GM12873 (cell line): Measurements from ENCODE around the gene SSTR1.

Experiments used
- TF ChIP-seq, protein P1 (sequence below): IDR thresholded peaks from 2 replicates; pipeline ENCODE4 v1.5.1; 2012; ENCODE audit warnings: low read depth, mild to moderate bottlenecking, moderate library complexity, low read length, control low read depth; ENCODE audit not compliant: insufficient read depth; ENCODE audit errors: missing control alignments

The SSTR1 gene

GRCh38 chr14:38225946-38226345 lies 18.2 kb downstream of the SSTR1 start:
- TF ChIP-seq, protein P1, sequence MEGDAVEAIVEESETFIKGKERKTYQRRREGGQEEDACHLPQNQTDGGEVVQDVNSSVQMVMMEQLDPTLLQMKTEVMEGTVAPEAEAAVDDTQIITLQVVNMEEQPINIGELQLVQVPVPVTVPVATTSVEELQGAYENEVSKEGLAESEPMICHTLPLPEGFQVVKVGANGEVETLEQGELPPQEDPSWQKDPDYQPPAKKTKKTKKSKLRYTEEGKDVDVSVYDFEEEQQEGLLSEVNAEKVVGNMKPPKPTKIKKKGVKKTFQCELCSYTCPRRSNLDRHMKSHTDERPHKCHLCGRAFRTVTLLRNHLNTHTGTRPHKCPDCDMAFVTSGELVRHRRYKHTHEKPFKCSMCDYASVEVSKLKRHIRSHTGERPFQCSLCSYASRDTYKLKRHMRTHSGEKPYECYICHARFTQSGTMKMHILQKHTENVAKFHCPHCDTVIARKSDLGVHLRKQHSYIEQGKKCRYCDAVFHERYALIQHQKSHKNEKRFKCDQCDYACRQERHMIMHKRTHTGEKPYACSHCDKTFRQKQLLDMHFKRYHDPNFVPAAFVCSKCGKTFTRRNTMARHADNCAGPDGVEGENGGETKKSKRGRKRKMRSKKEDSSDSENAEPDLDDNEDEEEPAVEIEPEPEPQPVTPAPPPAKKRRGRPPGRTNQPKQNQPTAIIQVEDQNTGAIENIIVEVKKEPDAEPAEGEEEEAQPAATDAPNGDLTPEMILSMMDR = no peak

GRCh38 chr14:38226366-38226765 lies 18.7 kb downstream of the SSTR1 start:
- TF ChIP-seq, protein P1 = no peak

- TF ChIP-seq, protein P1 = no peak
Observed at GRCh38 chr14:38233218-38233617, 25.5 kb downstream of the SSTR1 start.

- TF ChIP-seq, protein P1 = no peak
Observed at GRCh38 chr14:38238332-38238731, 30.6 kb downstream of the SSTR1 start.

GRCh38 chr14:38238878-38239277 lies 31.2 kb downstream of the SSTR1 start:
- TF ChIP-seq, protein P1 = no peak

DNA sequence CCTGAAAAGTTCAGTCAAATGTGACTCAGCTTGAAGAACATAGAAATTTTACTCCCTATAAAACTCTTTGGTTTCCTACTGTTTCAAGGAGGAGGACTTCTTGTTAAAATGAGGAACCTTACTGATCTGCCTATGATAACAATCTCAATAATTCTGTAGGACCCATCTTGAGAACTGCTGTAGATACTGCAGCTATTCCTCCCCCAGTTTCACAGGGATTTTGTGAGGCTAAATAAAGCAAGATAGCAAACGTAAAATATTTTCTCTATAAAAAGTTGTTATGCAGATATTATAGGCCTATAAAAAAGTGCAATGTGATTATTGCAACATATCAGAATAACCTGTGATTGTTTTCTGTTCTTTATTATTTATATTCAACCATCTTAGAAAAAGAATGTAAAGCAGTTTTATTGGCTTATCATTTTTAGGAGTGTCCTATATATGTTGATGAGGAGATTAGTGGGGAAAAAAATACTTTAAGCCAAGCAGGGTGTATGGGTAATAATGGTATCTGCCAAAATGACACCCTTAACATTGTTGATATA lies 36.1 kb downstream of the SSTR1 start:
- TF ChIP-seq, protein P1 = no peak

- TF ChIP-seq, protein P1 = no peak
Observed at GRCh38 chr14:38248321-38249028, 40.8 kb downstream of the SSTR1 start.
